ENCODE results near the gene COL15A1.

The COL15A1 gene

DNA sequence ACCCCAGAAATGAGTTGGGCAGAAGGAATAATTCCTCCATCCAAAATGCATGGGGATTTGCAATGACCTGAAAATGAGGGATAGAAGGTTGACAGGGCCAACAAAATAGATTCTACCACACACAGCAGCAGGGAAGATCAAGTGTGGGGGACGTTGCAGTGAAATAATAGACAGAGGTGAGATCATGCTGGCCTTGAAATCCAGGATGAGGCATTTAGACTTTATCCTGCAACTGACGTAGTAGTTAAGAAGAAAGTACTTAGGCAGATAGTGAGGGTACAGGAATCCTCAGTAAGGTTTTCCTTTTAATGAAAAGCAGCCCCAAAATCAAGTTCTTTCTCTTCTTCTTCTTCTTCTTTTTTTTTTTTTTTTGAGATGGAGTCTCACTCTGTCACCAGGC is 129.6 kb downstream of the COL15A1 start:
- Histone ChIP-seq H3K9ac (ENCODE audit: low read depth, low read length) (no peak overlapping the region), H3K4me1 (ENCODE audit: control insufficient read depth, insufficient read depth, low read length) (no peaks in the 10 kb centered on the region), H3K36me3 (ENCODE audit: control insufficient read depth, insufficient read depth, low read length) (no peaks in the 10 kb centered on the region), H3K27me3 (ENCODE audit: control insufficient read depth, insufficient read depth, low read length) (no peaks in the 10 kb centered on the region), H3K4me3 (ENCODE audit: low read depth, low read length) (no peak overlapping the region), H3K9me3 (ENCODE audit: control insufficient read depth, insufficient read depth, low read length) (no peaks in the 10 kb centered on the region)

- no peak overlapping the region for H3K9ac ChIP-seq (ENCODE audit: low read depth, low read length)
- no peaks in the 10 kb centered on the region for H3K36me3 ChIP-seq (ENCODE audit: control insufficient read depth, insufficient read depth, low read length)
Observed at GRCh38 chr9:99073985-99074901, 130.5 kb downstream of the COL15A1 start.

DNA sequence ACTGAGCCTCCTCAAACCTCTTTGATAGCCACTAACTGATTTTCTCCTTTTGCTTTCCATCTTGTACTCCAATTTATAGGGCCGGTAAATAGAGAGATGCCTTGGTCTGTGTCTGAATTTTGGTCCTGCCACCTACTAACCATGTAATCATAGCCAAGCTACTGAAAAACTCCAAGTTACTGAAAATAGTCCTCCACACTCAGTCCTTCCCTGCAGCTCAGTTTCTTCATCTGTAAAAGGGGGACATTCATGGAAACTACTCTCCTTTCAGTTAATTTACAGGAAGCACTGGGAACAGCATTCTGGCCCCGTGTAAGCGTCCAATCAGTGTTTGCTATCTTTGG is 131.2 kb downstream of the COL15A1 start:
- Histone ChIP-seq H3K27me3 (ENCODE audit: control insufficient read depth, insufficient read depth, low read length) (no peaks in the 10 kb centered on the region), H3K9ac (ENCODE audit: low read depth, low read length) (no peak overlapping the region), H3K36me3 (ENCODE audit: control insufficient read depth, insufficient read depth, low read length) (no peaks in the 10 kb centered on the region), H3K4me3 (ENCODE audit: low read depth, low read length) (no peak overlapping the region), H3K9me3 (ENCODE audit: control insufficient read depth, insufficient read depth, low read length) (no peaks in the 10 kb centered on the region), H3K4me1 (ENCODE audit: control insufficient read depth, insufficient read depth, low read length) (no peaks in the 10 kb centered on the region)

More at GRCh38 chr9:99073985-99074901, 130.5 kb downstream of the COL15A1 start:
- H3K4me1 ChIP-seq (ENCODE audit: control insufficient read depth, insufficient read depth, low read length) = no peaks in the 10 kb centered on the region
- H3K9me3 ChIP-seq (ENCODE audit: control insufficient read depth, insufficient read depth, low read length) = no peaks in the 10 kb centered on the region
- H3K27me3 ChIP-seq (ENCODE audit: control insufficient read depth, insufficient read depth, low read length) = no peaks in the 10 kb centered on the region
- no peak overlapping the region for H3K4me3 ChIP-seq (ENCODE audit: low read depth, low read length)

GRCh38 chr9:99075246-99075912 is 131.7 kb downstream of the COL15A1 start:
- H3K4me1 ChIP-seq (ENCODE audit: control insufficient read depth, insufficient read depth, low read length) = no peaks in the 10 kb centered on the region
- no peaks in the 10 kb centered on the region for H3K36me3 ChIP-seq (ENCODE audit: control insufficient read depth, insufficient read depth, low read length)
- no peak overlapping the region for H3K9ac ChIP-seq (ENCODE audit: low read depth, low read length)
- H3K9me3 ChIP-seq (ENCODE audit: control insufficient read depth, insufficient read depth, low read length) = no peaks in the 10 kb centered on the region
- no peak overlapping the region for H3K4me3 ChIP-seq (ENCODE audit: low read depth, low read length)
- H3K27me3 ChIP-seq (ENCODE audit: control insufficient read depth, insufficient read depth, low read length) = no peaks in the 10 kb centered on the region

- Histone ChIP-seq H3K9me3 (ENCODE audit: control insufficient read depth, insufficient read depth, low read length) (no peaks in the 10 kb centered on the region), H3K4me3 (ENCODE audit: low read depth, low read length) (no peak overlapping the region), H3K4me1 (ENCODE audit: control insufficient read depth, insufficient read depth, low read length) (no peaks in the 10 kb centered on the region), H3K36me3 (ENCODE audit: control insufficient read depth, insufficient read depth, low read length) (no peaks in the 10 kb centered on the region), H3K9ac (ENCODE audit: low read depth, low read length) (no peak overlapping the region), H3K27me3 (ENCODE audit: control insufficient read depth, insufficient read depth, low read length) (no peaks in the 10 kb centered on the region)
Observed at GRCh38 chr9:99076030-99076429, 132.3 kb downstream of the COL15A1 start.

DNA sequence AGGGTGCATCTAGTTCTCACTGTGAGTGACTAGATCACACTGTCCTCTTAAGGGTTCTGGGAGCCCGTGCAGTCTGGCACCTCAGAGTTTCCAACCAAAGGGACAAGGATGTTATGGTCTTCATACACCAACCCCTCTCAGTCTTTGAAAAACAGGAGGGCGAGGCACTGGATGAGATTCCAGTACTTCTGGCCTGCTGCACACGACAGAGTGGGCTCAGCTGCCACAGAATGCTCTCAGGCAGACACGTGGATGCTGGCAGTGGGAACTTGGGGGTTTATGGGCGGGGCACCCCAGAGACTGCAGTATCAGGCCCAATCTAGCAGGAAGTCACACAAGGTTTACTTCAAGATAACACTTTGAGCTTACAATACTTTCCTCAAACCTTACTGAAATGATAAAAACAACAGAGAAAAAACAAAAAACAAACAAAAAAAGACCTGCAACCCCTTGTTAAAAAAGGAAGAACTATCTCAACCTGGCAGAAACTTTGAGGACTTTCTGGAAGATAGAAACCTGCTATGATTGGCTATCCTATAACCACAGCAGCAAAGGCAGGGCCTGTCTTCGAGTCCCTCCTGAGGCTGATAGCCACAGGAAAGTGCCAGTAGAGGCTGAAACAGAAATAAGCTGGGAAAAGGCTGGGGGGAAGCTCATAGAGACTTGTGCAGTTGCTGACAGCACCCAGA is 132.9 kb downstream of the COL15A1 start:
- Histone ChIP-seq H3K27me3 (ENCODE audit: control insufficient read depth, insufficient read depth, low read length) (no peaks in the 10 kb centered on the region), H3K36me3 (ENCODE audit: control insufficient read depth, insufficient read depth, low read length) (no peaks in the 10 kb centered on the region), H3K9ac (ENCODE audit: low read depth, low read length) (no peak overlapping the region), H3K4me3 (ENCODE audit: low read depth, low read length) (no peak overlapping the region), H3K9me3 (ENCODE audit: control insufficient read depth, insufficient read depth, low read length) (no peaks in the 10 kb centered on the region), H3K4me1 (ENCODE audit: control insufficient read depth, insufficient read depth, low read length) (no peaks in the 10 kb centered on the region)

DNA sequence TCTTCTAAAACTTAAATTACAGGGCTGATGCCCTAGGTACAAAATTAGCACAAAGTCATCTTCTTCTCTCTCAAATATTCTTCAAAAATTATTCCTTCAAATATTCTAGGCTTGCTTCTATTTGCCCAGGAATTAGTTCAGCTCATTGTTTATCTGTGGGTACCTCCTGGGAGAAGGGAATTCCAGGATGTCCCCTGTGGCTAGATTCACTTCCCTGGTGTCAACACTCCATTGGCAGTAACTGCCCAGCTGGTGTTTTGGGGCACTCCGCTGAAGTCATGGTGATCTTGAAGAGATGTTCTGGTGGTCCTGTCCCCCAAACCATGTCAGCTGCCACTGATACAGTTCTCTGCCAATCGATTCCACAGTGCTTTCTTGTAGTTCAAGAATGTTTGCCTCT is 135.0 kb downstream of the COL15A1 start:
- Histone ChIP-seq H3K9me3 (ENCODE audit: control insufficient read depth, insufficient read depth, low read length) (no peaks in the 10 kb centered on the region), H3K4me1 (ENCODE audit: control insufficient read depth, insufficient read depth, low read length) (no peaks in the 10 kb centered on the region), H3K27me3 (ENCODE audit: control insufficient read depth, insufficient read depth, low read length) (no peaks in the 10 kb centered on the region), H3K9ac (ENCODE audit: low read depth, low read length) (no peak overlapping the region), H3K4me3 (ENCODE audit: low read depth, low read length) (no peak overlapping the region), H3K36me3 (ENCODE audit: control insufficient read depth, insufficient read depth, low read length) (no peaks in the 10 kb centered on the region)

DNA sequence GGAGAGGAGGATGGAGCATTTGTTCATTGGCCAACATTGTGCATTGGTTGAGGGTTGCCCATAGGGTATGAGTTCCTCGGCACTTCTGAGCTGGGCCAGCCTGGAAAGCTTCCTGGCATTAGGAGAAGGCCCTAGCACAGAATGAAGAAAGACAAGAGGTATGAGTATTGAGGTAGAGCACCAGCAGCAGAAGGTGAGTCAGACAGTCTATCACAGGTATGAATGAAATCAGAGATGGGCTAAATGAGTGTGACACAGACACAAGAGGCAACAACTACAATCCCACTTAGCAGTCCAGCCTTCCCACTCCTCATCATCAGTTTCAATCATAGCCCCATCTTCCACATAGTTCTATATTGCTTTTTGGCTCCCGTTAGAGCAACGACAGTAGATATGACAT is 135.8 kb downstream of the COL15A1 start:
- H3K27me3 ChIP-seq (ENCODE audit: control insufficient read depth, insufficient read depth, low read length) = no peaks in the 10 kb centered on the region
- no peaks in the 10 kb centered on the region for H3K9me3 ChIP-seq (ENCODE audit: control insufficient read depth, insufficient read depth, low read length)
- H3K9ac ChIP-seq (ENCODE audit: low read depth, low read length) = no peak overlapping the region
- H3K4me3 ChIP-seq (ENCODE audit: low read depth, low read length) = no peak overlapping the region
- no peaks in the 10 kb centered on the region for H3K4me1 ChIP-seq (ENCODE audit: control insufficient read depth, insufficient read depth, low read length)
- no peaks in the 10 kb centered on the region for H3K36me3 ChIP-seq (ENCODE audit: control insufficient read depth, insufficient read depth, low read length)

- Histone ChIP-seq H3K36me3 (ENCODE audit: control insufficient read depth, insufficient read depth, low read length) (no peaks in the 10 kb centered on the region), H3K9ac (ENCODE audit: low read depth, low read length) (no peak overlapping the region), H3K27me3 (ENCODE audit: control insufficient read depth, insufficient read depth, low read length) (no peaks in the 10 kb centered on the region), H3K4me3 (ENCODE audit: low read depth, low read length) (no peak overlapping the region), H3K4me1 (ENCODE audit: control insufficient read depth, insufficient read depth, low read length) (no peaks in the 10 kb centered on the region), H3K9me3 (ENCODE audit: control insufficient read depth, insufficient read depth, low read length) (no peaks in the 10 kb centered on the region)
Observed at GRCh38 chr9:99083051-99083450, 139.3 kb downstream of the COL15A1 start.

DNA sequence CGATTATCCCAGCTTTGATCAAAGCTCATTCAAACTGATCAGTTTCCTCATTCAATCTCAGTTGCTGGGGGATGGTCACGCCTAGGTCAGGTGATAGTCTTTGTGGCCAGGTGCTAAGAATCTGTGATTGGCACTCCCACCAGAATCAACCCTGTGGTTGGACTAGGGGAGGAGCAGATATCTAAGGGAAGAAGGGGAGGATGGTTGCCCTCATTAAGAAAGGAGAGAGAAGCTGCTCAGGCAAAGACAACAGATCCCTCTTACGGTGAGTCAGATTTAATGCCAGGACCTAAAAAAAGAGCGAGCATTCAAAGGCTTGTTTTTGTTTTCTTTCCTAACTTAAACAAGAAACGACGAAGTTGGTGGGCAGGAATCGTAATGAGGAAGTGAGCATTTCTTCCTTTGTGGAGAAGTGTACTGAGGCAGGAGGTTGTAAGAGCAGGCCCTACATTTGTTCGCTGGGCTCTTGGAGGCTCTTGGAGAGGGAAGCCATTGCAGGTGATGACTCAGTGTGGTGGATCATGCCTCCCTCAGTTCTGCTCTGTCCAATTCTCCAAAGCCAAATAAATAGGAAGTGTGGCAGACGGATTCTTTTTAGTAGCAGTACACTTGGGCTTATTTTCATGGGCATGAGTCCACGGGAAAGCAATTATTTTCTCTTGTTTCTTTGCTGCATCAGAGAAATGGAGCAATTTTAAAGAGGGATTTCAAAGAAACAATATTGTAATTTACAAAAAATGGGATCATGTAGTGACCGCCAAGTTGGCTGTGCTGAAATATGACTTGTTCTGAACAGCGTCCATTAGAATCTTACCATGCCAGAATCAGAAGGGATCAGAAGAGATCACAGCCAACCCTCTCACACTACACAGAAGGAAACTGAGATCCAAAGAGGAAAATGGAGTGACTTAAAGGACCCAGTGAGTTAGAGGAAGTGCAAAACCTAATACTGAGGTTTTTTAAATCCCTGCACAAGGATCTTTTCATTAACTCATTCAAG is 142.5 kb downstream of the COL15A1 start:
- Histone ChIP-seq H3K4me1 (ENCODE audit: control insufficient read depth, insufficient read depth, low read length) (no peaks in the 10 kb centered on the region), H3K36me3 (ENCODE audit: control insufficient read depth, insufficient read depth, low read length) (no peaks in the 10 kb centered on the region), H3K4me3 (ENCODE audit: low read depth, low read length) (no peak overlapping the region), H3K9ac (ENCODE audit: low read depth, low read length) (no peak overlapping the region), H3K27me3 (ENCODE audit: control insufficient read depth, insufficient read depth, low read length) (no peaks in the 10 kb centered on the region), H3K9me3 (ENCODE audit: control insufficient read depth, insufficient read depth, low read length) (peaks cover 7% of the 10 kb centered on the region)

DNA sequence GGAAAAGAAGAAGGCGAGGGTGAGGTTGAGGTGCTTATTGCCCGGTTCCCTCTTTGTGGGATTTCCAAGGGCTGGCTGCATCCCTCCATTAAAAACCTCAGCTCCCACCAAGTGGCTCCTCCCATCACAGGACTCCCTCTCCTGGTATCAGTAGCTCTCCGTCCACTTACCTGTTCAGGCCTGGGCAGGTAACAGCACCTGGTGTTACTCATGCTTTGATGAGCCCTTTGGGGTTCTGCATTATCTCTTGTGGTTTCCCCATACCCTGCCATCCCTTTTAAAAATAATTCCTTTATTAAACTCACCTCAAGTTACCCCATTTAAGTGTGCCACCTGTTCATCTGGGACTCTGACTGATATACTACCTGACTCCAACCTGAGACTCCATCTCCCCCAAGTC is 143.8 kb downstream of the COL15A1 start:
- H3K9me3 ChIP-seq (ENCODE audit: control insufficient read depth, insufficient read depth, low read length) = peaks cover 7% of the 10 kb centered on the region
- H3K27me3 ChIP-seq (ENCODE audit: control insufficient read depth, insufficient read depth, low read length) = no peaks in the 10 kb centered on the region
- H3K4me3 ChIP-seq (ENCODE audit: low read depth, low read length) = no peak overlapping the region
- H3K4me1 ChIP-seq (ENCODE audit: control insufficient read depth, insufficient read depth, low read length) = no peaks in the 10 kb centered on the region
- H3K9ac ChIP-seq (ENCODE audit: low read depth, low read length) = no peak overlapping the region
- H3K36me3 ChIP-seq (ENCODE audit: control insufficient read depth, insufficient read depth, low read length) = no peaks in the 10 kb centered on the region
